Mammary epithelial cell (primary cell): ENCODE results near the gene IGFBP7.

Experiments
- EZH2 ChIP-seq: IDR thresholded peaks from 2 replicates; pipeline ENCODE4 v1.6.1; 2012; ENCODE audit warnings: low read length, inconsistent platforms, borderline replicate concordance
- TF ChIP-seq, protein P1 (sequence below), 2 donors: IDR thresholded peaks in 1 of 2; conservative IDR thresholded peaks in 1 of 2; 2 replicates each; pipeline ENCODE4 v1.5.1; 2011 to 2012; ENCODE audit warnings: inconsistent platforms in 2 of 2, low read length in 2 of 2, mild to moderate bottlenecking in 2 of 2, control low read depth in 1 of 2, low read depth in 1 of 2; ENCODE audit not compliant: insufficient read depth in 1 of 2; ENCODE audit errors: extremely low read depth in 1 of 2

DNA sequence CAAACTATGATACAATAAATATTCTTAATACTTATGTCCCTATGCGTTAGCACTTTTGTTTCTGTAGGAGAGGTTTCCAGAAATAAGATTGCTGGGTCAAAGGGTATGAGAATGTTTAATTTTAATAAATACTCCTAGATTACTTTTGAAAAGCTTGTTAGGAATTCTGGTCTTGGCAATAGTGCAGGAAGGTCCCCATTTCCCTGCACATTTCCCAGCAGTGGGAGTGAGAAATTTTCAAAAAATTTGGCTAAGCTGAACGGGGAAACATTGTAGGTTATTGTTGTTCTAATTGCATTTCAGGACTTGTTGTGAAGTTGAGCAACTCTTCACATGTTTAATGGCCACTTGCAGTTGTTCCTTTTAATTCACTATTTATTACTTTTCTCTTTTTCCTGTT lies 27.1 kb downstream of the IGFBP7 start:
- TF ChIP-seq, protein P1, sequence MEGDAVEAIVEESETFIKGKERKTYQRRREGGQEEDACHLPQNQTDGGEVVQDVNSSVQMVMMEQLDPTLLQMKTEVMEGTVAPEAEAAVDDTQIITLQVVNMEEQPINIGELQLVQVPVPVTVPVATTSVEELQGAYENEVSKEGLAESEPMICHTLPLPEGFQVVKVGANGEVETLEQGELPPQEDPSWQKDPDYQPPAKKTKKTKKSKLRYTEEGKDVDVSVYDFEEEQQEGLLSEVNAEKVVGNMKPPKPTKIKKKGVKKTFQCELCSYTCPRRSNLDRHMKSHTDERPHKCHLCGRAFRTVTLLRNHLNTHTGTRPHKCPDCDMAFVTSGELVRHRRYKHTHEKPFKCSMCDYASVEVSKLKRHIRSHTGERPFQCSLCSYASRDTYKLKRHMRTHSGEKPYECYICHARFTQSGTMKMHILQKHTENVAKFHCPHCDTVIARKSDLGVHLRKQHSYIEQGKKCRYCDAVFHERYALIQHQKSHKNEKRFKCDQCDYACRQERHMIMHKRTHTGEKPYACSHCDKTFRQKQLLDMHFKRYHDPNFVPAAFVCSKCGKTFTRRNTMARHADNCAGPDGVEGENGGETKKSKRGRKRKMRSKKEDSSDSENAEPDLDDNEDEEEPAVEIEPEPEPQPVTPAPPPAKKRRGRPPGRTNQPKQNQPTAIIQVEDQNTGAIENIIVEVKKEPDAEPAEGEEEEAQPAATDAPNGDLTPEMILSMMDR (conservative IDR thresholded peaks at IDR 0.05 in 1 of 2, IDR thresholded peaks at IDR 0.05 in 1 of 2; ENCODE audit: extremely low read depth in 1 of 2, insufficient read depth in 1 of 2, low read depth in 1 of 2, low read length in 2 of 2): no peak
- TF ChIP-seq EZH2: no peak
